ENCODE measurements around the gene PHGDH.
"Not testable (repeated sequence)": the region's sequence is repeated elsewhere in the genome, so short reads cannot be mapped to it uniquely, and the experiment has no call there.

PHGDH gene

DNA sequence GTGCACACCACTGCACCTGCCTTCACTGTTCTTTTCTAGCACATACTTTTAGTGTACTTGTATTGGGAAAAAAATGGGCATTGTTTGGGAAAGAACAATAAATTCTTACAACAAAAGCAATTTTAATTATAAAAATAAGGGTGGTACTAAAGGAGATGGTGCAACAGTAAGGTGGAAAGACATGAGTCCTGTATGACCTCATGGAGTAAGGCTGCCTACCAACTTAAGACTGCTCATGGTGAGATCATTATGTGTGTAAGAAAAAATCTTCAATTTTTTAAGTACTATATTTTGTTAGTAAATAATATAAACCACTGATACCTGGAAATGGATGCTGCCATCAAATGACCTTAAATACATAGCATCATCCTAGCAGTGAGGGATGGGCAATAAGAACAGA lies 29.6 kb upstream of the PHGDH start:
- no peak overlapping the region for H3K27ac ChIP-seq
- H3K9me3 ChIP-seq: no peaks in the 10 kb centered on the region
- H3K4me1 ChIP-seq: peaks cover 0 to 1% (median 0%) of the 10 kb centered on the region in 4 donors
- intact Hi-C loops (cut with DNase I; ENCODE audit: low total_unique reads): no loop called here
- H3K36me3 ChIP-seq: no peaks in the 10 kb centered on the region
- H3K27me3 ChIP-seq: no peaks in the 10 kb centered on the region
- no peak overlapping the region for H3K4me3 ChIP-seq
- DNase-seq: no peak
- TF ChIP-seq, protein P1, sequence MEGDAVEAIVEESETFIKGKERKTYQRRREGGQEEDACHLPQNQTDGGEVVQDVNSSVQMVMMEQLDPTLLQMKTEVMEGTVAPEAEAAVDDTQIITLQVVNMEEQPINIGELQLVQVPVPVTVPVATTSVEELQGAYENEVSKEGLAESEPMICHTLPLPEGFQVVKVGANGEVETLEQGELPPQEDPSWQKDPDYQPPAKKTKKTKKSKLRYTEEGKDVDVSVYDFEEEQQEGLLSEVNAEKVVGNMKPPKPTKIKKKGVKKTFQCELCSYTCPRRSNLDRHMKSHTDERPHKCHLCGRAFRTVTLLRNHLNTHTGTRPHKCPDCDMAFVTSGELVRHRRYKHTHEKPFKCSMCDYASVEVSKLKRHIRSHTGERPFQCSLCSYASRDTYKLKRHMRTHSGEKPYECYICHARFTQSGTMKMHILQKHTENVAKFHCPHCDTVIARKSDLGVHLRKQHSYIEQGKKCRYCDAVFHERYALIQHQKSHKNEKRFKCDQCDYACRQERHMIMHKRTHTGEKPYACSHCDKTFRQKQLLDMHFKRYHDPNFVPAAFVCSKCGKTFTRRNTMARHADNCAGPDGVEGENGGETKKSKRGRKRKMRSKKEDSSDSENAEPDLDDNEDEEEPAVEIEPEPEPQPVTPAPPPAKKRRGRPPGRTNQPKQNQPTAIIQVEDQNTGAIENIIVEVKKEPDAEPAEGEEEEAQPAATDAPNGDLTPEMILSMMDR (IDR thresholded peaks at IDR 0.05): no peak

DNA sequence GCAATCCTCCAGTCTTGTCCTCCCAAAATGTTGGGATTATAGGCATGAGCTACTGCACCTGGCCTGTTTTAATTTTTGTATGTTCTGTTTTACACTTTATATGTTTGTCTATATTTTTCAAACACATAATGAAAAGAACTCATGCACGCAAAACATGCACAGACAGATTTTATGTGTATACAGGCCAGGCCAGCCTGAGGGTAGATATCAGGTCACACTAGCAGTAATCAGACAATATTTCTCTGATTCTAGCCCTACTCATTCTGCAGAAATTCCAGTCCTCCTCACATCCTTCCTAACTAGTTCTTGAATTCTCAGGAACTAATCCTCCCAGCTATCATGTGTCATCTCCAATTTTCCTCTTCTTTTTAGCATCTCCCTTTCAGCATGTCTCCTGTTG lies 27.8 kb upstream of the PHGDH start:
- no peaks in the 10 kb centered on the region for H3K9me3 ChIP-seq
- no peak for DNase-seq
- no peak overlapping the region for H3K4me3 ChIP-seq
- intact Hi-C loops (cut with DNase I; ENCODE audit: low total_unique reads): no loop called here
- TF ChIP-seq, protein P1 (IDR thresholded peaks at IDR 0.05): no peak
- no peaks in the 10 kb centered on the region for H3K36me3 ChIP-seq
- no peaks in the 10 kb centered on the region for H3K27me3 ChIP-seq
- peaks cover 0 to 7% (median 0%) of the 10 kb centered on the region in 4 donors for H3K4me1 ChIP-seq
- no peak overlapping the region for H3K27ac ChIP-seq

DNA sequence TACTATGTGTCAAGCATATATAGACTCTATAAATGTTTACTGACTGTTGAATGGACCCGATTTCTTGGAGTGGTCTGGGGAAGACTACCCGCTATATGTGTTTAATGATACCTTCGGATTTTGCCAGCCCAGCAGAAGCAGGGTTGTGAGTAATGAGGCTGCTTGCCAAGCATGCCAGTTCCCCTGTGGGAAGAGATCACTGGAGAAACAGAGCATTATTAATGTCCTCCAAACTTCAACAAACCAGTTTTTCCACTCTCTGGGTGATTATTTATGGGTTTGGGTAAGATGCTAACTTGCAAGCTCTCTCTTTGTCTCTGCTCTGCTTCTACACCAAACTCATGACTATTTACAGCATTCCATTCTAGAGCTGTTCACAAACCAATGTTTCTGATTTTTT lies 25.1 kb upstream of the PHGDH start:
- intact Hi-C loops (cut with DNase I; ENCODE audit: low total_unique reads): no loop called here
- TF ChIP-seq, protein P1 (IDR thresholded peaks at IDR 0.05): no peak
- H3K27me3 ChIP-seq: no peaks in the 10 kb centered on the region
- DNase-seq: no peak
- no peaks in the 10 kb centered on the region for H3K36me3 ChIP-seq
- H3K27ac ChIP-seq: no peak overlapping the region
- no peaks in the 10 kb centered on the region for H3K9me3 ChIP-seq
- H3K4me1 ChIP-seq: peaks cover 0 to 7% (median 0%) of the 10 kb centered on the region in 4 donors
- no peak overlapping the region for H3K4me3 ChIP-seq

DNA sequence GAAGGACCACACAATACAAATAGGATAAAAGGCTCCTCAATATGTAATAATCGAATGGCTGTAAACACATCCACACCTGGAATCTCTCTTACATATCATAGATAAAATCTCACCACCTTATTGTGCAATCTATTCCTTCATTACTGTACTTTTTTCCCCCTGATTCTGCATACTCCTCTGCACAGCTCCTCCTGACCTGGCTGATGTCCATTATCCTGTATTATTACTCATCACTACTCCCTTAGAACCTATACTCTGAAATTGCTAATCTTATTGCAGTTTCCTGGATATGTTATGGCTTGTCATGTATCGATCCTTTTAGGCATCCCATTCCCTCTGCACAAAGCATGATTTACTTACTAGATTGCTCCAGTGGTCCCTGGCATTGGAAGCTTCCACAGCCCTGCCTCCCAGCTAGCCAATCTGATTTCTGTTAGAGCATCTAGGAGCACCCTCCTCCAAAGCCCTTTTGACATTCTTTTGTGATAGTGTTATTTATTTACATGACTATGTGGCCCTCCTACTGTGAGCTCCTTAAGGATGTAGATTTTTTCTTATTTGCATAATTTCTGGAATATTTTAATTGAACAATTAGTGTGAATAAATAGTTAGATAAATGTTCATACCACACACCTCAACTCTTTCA lies 24.2 kb upstream of the PHGDH start:
- intact Hi-C loops (cut with DNase I; ENCODE audit: low total_unique reads): no loop called here
- Histone ChIP-seq H3K36me3 (no peaks in the 10 kb centered on the region), H3K9me3 (no peaks in the 10 kb centered on the region), H3K4me1 (peaks cover 0 to 7% (median 0%) of the 10 kb centered on the region in 4 donors), H3K27ac (no peak overlapping the region), H3K27me3 (no peaks in the 10 kb centered on the region), H3K4me3 (no peak overlapping the region)
- TF ChIP-seq, protein P1 (IDR thresholded peaks at IDR 0.05): no peak
- no peak for DNase-seq

DNA sequence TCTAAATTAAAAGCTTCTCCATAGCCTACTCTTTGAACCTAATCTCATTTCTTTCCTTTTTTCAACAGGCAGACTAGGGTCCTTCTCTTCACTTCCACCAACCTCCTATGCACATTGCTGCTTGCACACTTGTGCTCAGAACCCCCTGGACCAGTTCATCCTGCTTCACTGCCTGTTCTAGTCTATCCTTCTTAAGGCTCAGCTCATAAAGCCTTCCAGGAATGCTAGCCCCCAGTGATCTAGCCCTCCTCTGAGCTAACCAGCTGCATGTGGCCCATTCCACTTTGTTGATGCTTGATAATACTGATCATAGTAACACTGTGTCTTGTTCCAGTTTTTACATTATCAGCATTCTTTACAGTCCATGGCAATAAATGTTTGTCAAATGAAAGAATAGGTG lies 22.9 kb upstream of the PHGDH start:
- TF ChIP-seq, protein P1 (IDR thresholded peaks at IDR 0.05): no peak
- Histone ChIP-seq H3K27me3 (no peaks in the 10 kb centered on the region), H3K4me1 (peaks cover 0 to 7% (median 0%) of the 10 kb centered on the region in 4 donors), H3K27ac (no peak overlapping the region), H3K9me3 (no peaks in the 10 kb centered on the region), H3K36me3 (no peaks in the 10 kb centered on the region), H3K4me3 (no peak overlapping the region)
- intact Hi-C loops (cut with DNase I; ENCODE audit: low total_unique reads): no loop called here
- no peak for DNase-seq

DNA sequence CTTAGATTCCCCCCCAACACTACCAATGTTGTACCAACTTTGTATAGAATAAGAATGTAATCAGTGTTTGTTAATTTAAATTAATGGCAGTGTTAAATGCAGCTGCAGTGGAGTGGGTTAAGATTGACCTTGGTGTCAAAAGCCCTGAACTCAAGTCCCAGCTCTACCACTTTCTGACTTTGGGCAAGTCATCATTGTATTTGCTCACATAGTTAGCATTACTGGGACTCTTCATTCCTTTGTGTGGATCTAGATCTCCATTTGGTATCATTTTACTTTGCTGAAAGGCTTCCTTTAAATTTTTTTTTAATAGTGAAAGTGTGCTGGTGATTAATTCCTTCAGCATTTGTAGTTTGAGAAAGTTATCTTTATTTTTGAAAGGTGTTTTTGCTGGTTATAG lies 22.2 kb upstream of the PHGDH start:
- no peak overlapping the region for H3K4me3 ChIP-seq

DNA sequence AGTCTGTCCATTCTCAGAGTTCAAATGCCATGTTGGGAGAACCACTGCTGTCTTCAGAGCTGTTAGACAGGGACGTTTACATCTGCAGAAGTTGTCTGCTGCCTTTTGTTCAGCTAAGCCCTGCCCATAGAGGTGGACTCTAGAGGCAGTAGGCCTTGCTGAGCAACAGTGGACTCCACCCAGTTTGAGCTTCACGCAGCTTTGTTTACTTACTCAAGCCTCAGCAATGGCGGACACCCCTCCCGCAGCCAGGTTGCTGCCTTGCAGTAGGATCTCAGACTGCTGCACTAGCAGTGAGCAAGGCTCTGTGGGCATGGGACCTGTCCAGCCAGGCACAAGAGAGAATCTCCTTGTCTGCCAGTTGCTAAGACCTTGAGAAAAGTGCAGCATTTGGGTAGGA lies 14.9 kb upstream of the PHGDH start:
- H3K4me1 ChIP-seq; DNase-seq; H3K4me3 ChIP-seq; H3K27ac ChIP-seq; H3K27me3 ChIP-seq; intact Hi-C loops (cut with DNase I; ENCODE audit: low total_unique reads); H3K36me3 ChIP-seq; H3K9me3 ChIP-seq: not testable (repeated sequence)

More for the DNA sequence above, 22.2 kb upstream of the PHGDH start:
- intact Hi-C loops (cut with DNase I; ENCODE audit: low total_unique reads): no loop called here
- Histone ChIP-seq H3K27me3 (no peaks in the 10 kb centered on the region), H3K36me3 (no peaks in the 10 kb centered on the region), H3K4me1 (peaks cover 0 to 7% (median 0%) of the 10 kb centered on the region in 4 donors), H3K9me3 (no peaks in the 10 kb centered on the region), H3K27ac (no peak overlapping the region)
- TF ChIP-seq, protein P1 (IDR thresholded peaks at IDR 0.05): no peak
- no peak for DNase-seq

All from tibial artery (tissue), 4 donors.